Measurements from ENCODE around the gene PRDM11.

The PRDM11 gene

DNA sequence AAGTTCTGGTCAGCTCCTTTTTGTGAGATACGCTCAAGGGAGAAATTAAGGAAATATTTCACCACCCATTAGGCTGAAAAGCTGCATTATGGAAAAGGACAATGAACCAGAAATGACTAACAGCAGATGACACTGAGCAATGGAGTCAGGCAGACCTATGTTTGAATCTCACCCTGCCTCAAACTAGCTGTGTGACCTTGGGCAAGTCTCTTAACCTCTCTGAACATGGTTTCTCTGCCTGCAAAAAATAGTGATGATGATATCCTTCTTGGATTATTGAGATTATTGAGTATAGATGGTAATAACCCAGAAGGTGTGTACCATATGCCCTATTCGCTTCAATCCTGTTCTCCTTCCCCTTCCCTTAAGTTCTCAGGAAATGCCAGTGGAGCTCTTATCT lies 2.9 kb upstream of the PRDM11 start:
- Histone ChIP-seq H3K36me3 (replicated peaks) (no peaks in the 10 kb centered on the region), H3K27me3 (replicated peaks) (peaks cover 18% of the 10 kb centered on the region), H3K4me3 (ENCODE audit: low read depth, low read length) (no peak overlapping the region), H3K27ac (no peak overlapping the region)
- in situ Hi-C loops (cut with HindIII; ENCODE audit: low pct_ligation_motif_present, low sequenced_read_pairs) = no loop called here
- no peak for DNase-seq
- TF ChIP-seq CTCF (IDR thresholded peaks at IDR 0.05; ENCODE audit: low read depth, low read length, missing control alignments) = no peak

DNA sequence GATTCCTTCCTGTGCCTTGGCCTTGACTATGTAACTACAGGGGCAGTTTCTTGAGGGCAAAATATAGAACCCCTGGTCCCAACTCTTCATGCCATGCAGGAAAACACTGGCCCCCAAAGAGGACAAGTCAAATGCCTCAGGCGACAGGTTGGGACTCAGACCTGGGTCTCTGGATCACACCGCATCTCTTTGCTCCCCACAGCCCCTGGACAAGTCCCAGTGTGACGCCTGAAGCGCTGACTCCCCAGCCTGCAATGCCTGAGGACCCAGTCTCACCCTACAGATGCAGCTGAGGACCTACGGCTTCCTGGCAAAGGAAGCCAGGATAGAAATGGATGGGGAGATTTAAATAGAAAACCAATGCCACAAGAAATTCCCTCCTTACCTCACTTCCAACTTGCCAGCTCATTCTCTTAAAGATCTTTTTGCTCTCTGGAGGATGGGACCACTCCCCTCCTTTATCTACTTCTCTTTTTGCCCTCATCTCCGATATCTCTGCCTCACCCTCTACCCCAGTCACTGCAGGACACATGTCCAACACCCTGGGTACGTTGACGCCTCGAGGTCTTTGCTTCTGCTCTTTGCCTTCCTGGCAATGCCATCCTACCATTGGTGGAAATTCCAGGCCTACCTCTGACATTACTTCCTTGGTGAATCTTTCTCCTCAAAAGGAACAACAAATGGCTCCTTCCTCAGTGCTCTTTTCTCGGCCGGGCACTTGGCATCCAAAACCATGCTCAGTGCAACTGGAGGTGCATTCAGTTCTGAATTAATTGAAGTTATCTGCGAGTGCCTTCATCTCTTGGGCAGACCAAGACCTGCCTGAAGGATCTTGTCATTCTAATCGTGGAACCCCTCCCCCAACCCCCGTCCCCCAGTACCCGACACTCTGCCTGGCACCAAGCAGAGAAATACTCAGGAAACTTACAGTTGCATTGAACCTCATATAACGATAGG lies 2.0 kb upstream of the PRDM11 start:
- no peak for DNase-seq
- Histone ChIP-seq H3K27me3 (replicated peaks) (peaks cover 18% of the 10 kb centered on the region), H3K4me3 (ENCODE audit: low read depth, low read length) (no peak overlapping the region), H3K36me3 (replicated peaks) (no peaks in the 10 kb centered on the region), H3K27ac (no peak overlapping the region)
- no peak for TF ChIP-seq CTCF (IDR thresholded peaks at IDR 0.05; ENCODE audit: low read depth, low read length, missing control alignments)
- in situ Hi-C loops (cut with HindIII; ENCODE audit: low pct_ligation_motif_present, low sequenced_read_pairs) = no loop called here

- peaks cover 17% of the 10 kb centered on the region for H3K27me3 ChIP-seq (replicated peaks)
- in situ Hi-C loops (cut with HindIII; ENCODE audit: low pct_ligation_motif_present, low sequenced_read_pairs) = no loop called here
- no peak for TF ChIP-seq CTCF (IDR thresholded peaks at IDR 0.05; ENCODE audit: low read depth, low read length, missing control alignments)
- no peak for DNase-seq
- H3K27ac ChIP-seq = no peak overlapping the region
- no peak overlapping the region for H3K4me3 ChIP-seq (ENCODE audit: low read depth, low read length)
- H3K36me3 ChIP-seq (replicated peaks) = no peaks in the 10 kb centered on the region
These were observed 1.4 kb upstream of the PRDM11 start for GRCh38 chr11:45145083-45145378.

DNA sequence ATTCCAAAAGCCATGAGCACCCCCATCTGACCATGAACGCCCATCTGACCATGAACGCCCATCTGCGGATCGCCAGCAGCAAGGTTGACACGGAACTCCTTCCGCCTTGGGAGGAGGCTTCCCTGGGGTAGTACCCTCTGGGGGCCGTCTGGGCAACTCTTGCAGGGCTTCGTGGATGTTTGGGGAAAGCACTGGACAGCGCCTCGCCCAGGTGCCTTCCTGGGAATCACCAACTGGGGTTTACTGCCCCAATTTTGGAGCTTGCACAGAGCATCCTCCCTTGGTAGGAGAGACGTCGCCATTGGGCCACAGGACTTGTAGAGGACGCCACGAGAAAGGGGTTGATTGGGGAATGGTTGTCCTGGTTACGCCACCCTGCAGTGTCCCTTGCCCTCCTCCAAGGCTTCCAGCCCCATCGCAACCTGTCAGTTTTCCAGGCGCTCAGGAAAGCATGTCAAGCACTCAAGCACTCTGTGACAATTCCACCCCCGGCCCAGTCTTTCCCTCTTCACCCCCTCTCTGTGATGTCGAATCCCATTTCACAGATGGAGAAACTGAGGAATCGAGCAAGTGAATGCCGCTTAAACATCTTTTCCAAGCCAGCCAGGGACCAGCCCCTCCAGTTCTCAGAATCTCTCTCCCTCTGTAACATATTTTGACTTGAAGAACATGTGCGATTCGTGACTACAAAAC lies 914 bp upstream of the PRDM11 start:
- Histone ChIP-seq H3K4me3 (ENCODE audit: low read depth, low read length) (peak overlapping the region; percentile 58), H3K27ac (no peak overlapping the region), H3K27me3 (replicated peaks) (peaks cover 14% of the 10 kb centered on the region), H3K36me3 (replicated peaks) (no peaks in the 10 kb centered on the region)
- peak; percentile 32 for DNase-seq
- TF ChIP-seq CTCF (IDR thresholded peaks at IDR 0.05; ENCODE audit: low read depth, low read length, missing control alignments) = no peak
- in situ Hi-C loops (cut with HindIII; ENCODE audit: low pct_ligation_motif_present, low sequenced_read_pairs) = no loop called here

GRCh38 chr11:45147017-45147728 lies 734 bp downstream of the PRDM11 start:
- TF ChIP-seq CTCF (IDR thresholded peaks at IDR 0.05; ENCODE audit: low read depth, low read length, missing control alignments) = no peak
- Histone ChIP-seq H3K4me3 (ENCODE audit: low read depth, low read length) (peak overlapping the region; percentile 76), H3K36me3 (replicated peaks) (no peaks in the 10 kb centered on the region), H3K27me3 (replicated peaks) (peaks cover 8% of the 10 kb centered on the region), H3K27ac (peak overlapping the region; percentile 51)
- in situ Hi-C loops (cut with HindIII; ENCODE audit: low pct_ligation_motif_present, low sequenced_read_pairs) = no loop called here
- DNase-seq = peak; percentile 88
